Measurements from ENCODE around the gene CTSA. TPM values are rescaled to one million over a fixed set of nuclear protein-coding genes. Genes with fewer than 3 reads are reported as not detected.
"Not testable (repeated sequence)": the region's sequence is repeated elsewhere in the genome, so short reads cannot be mapped to it uniquely, and the experiment has no call there.

Gene CTSA
- total and polyA plus RNA-seq, 2 of the 4 experiments (the other 2 are of a cell fraction) = 19.0 to 312 TPM

GRCh38 chr20:45931680-45932079 lies 40.5 kb downstream of the CTSA start:
- WGBS, 2 experiments (ENCODE audit: extremely low coverage in 2 of 2, insufficient read length in 1 of 2) = 96% methylated on average over 11 of the region's 17 CpGs; no CpG with 5 or more reads in 1 of the 2 experiments
- DNase-seq; H2AK9ac ChIP-seq (replicated peaks; ENCODE audit: low read depth, low read length, poor library complexity); dilution Hi-C loops (cut with HindIII; ENCODE audit: low sequenced_read_pairs, unreplicated experiment); H3K27me3 ChIP-seq (ENCODE audit: control insufficient read depth, insufficient read depth, low read length); H4K91ac ChIP-seq (ENCODE audit: insufficient read depth, low read depth, low read length); ATAC-seq (ENCODE audit: low read depth); H3K4ac ChIP-seq (ENCODE audit: low read depth, low read length); H2BK15ac ChIP-seq (ENCODE audit: low read depth, low read length); H3K9me3 ChIP-seq (ENCODE audit: control insufficient read depth, insufficient read depth, low read length); H2AFZ ChIP-seq (replicated peaks; ENCODE audit: low read length, poor library complexity); H2AK5ac ChIP-seq (ENCODE audit: low read depth, low read length); CTCF ChIA-PET; H3K23ac ChIP-seq (ENCODE audit: low read depth, low read length); POLR2A ChIA-PET (ENCODE audit: unreplicated experiment); H3K4me1 ChIP-seq (ENCODE audit: control insufficient read depth, insufficient read depth, low read length); H2BK120ac ChIP-seq (ENCODE audit: low read depth, low read length); H3K27ac ChIP-seq (ENCODE audit: insufficient read depth, low read length); H3K4me3 ChIP-seq (ENCODE audit: insufficient read depth, low read depth, low read length); H3K14ac ChIP-seq (replicated peaks; ENCODE audit: low read depth, low read length); H3K9ac ChIP-seq (ENCODE audit: low read depth, low read length); H3K18ac ChIP-seq (ENCODE audit: low read depth, low read length); in situ Hi-C loops (cut with MboI; ENCODE audit: low sequenced_read_pairs); BruUV-seq (replicated peaks); H3K9me1 ChIP-seq (ENCODE audit: insufficient read depth, low read length); H3K4me2 ChIP-seq (ENCODE audit: low read depth, low read length); H2BK5ac ChIP-seq (ENCODE audit: low read depth, low read length, poor library complexity, severe bottlenecking); H3K36me3 ChIP-seq (ENCODE audit: control insufficient read depth, insufficient read depth, low read length); H3K56ac ChIP-seq (ENCODE audit: extremely low read depth, insufficient read depth, low read length); H4K5ac ChIP-seq (ENCODE audit: low read depth, low read length); H4K8ac ChIP-seq (ENCODE audit: low read depth in 2 of 2, low read length in 2 of 2); H2BK20ac ChIP-seq (ENCODE audit: low read depth, low read length): not testable (repeated sequence)
- intact Hi-C loops (cut with micrococcal nuclease) = loop anchor here (10.0 kb wide), 1 partner anchor 97 kb away; the partner anchor contains the start of gene SNX21
- Histone ChIP-seq H4K20me1 (ENCODE audit: insufficient read depth, low read length) (peaks cover 19% of the 10 kb centered on the region), H3K79me1 (ENCODE audit: low read depth in 1 of 2, low read length in 2 of 2) (peaks cover 22 to 49% of the 10 kb centered on the region in 2 experiments)
